Measurements from ENCODE around the gene CCDC30. TPM values are rescaled to one million over a fixed set of nuclear protein-coding genes. Genes with fewer than 3 reads are reported as not detected.

CCDC30 gene
- total RNA-seq, 4 donors from 2014 or later, result 0.99 to 4.1 (median 1.7) TPM

DNA sequence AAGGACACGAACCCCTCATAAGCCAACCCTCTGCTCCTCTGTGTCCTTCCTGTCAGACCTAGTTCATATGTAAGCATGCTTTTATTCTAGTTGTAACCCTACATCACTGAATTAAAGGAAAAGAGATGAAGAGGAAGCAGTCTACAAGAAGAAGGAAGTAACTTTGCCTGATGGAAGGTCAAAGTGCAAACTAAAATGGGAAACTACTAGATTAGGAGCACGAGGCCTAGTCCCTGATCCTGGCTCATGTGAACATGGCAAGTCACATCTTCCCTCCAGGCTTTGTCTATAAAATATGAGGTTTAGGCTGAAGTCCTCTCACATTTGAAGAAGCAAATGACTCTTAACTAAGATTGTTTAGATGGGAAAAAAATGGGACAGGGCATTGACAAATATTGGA, 20.4 kb upstream of the CCDC30 start:
- 43% methylated on average over 2 of the region's 2 CpGs for WGBS
- TF ChIP-seq POLR2A (IDR thresholded peaks at IDR 0.05; ENCODE audit: low read depth), result no peak
- TF ChIP-seq POLR2AphosphoS5 (IDR thresholded peaks at IDR 0.05), result no peak
- TF ChIP-seq EP300 (IDR thresholded peaks at IDR 0.05), result no peak
- TF ChIP-seq, protein P1, sequence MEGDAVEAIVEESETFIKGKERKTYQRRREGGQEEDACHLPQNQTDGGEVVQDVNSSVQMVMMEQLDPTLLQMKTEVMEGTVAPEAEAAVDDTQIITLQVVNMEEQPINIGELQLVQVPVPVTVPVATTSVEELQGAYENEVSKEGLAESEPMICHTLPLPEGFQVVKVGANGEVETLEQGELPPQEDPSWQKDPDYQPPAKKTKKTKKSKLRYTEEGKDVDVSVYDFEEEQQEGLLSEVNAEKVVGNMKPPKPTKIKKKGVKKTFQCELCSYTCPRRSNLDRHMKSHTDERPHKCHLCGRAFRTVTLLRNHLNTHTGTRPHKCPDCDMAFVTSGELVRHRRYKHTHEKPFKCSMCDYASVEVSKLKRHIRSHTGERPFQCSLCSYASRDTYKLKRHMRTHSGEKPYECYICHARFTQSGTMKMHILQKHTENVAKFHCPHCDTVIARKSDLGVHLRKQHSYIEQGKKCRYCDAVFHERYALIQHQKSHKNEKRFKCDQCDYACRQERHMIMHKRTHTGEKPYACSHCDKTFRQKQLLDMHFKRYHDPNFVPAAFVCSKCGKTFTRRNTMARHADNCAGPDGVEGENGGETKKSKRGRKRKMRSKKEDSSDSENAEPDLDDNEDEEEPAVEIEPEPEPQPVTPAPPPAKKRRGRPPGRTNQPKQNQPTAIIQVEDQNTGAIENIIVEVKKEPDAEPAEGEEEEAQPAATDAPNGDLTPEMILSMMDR (IDR thresholded peaks at IDR 0.05), result no peak
- H3K27ac ChIP-seq (replicated peaks in 1 of 4), result no peak overlapping the region
- intact Hi-C loops (cut with DNase I), result no loop called here
- H3K27me3 ChIP-seq, result no peaks in the 10 kb centered on the region
- no peak for DNase-seq (ENCODE audit: extremely low spot score)
- no peaks in the 10 kb centered on the region for H3K9me3 ChIP-seq
- no peak overlapping the region for H3K4me3 ChIP-seq
- H3K36me3 ChIP-seq, result no peaks in the 10 kb centered on the region
- no peaks in the 10 kb centered on the region for H3K4me1 ChIP-seq

DNA sequence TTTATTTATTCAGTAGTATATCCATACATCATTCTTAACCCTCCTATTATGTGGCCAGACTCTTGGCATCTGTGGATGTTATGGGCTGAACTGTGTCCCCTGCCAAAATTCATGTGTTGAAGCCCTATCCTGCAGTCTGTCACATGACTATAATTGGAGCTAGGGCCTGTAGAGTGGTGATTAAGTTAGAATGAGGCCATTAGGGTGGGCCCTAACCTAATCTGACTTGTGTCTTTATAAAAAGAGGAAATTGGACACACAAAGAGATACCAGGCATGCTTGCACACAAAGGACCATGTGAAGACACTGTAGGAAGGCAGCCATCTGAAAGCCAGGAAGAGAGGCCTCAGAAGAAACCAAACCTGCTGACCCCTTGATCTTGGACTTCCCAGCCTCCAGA, 13.8 kb upstream of the CCDC30 start:
- no peak for DNase-seq (ENCODE audit: extremely low spot score)
- Histone ChIP-seq H3K36me3 (no peaks in the 10 kb centered on the region), H3K4me1 (no peaks in the 10 kb centered on the region), H3K4me3 (no peak overlapping the region), H3K9me3 (no peaks in the 10 kb centered on the region), H3K27ac (replicated peaks in 1 of 4) (no peak overlapping the region), H3K27me3 (no peaks in the 10 kb centered on the region)
- TF ChIP-seq, protein P1 (IDR thresholded peaks at IDR 0.05), result no peak
- TF ChIP-seq EP300 (IDR thresholded peaks at IDR 0.05) (no peak), POLR2A (IDR thresholded peaks at IDR 0.05; ENCODE audit: low read depth) (no peak), POLR2AphosphoS5 (IDR thresholded peaks at IDR 0.05) (no peak)
- intact Hi-C loops (cut with DNase I), result no loop called here

DNA sequence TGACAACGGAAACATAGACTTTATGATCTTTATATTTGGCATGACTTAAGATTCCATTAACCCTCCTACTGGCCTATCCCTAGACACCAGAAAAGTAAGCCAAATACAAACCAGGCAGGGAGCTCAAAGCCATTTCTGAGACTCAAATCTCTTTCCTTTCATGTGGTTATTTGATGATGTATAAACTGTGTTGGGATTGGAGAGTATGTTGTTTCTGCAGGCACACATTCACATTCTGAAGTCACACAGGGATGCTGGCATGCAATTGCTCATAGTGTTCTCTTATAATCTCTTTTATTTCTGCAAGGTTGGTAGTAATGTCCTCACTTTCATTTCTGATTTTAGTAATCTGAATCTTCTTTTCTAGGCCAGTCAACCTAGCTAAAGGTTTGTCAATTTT, 13.0 kb upstream of the CCDC30 start:
- H3K27ac ChIP-seq (replicated peaks in 1 of 4), result no peak overlapping the region
- TF ChIP-seq POLR2A (IDR thresholded peaks at IDR 0.05; ENCODE audit: low read depth), result no peak
- TF ChIP-seq, protein P1 (IDR thresholded peaks at IDR 0.05), result no peak
- no peak for TF ChIP-seq EP300 (IDR thresholded peaks at IDR 0.05)
- no peak for DNase-seq (ENCODE audit: extremely low spot score)
- peaks cover 0 to 1% (median under 1%) of the 10 kb centered on the region in 4 donors for H3K4me1 ChIP-seq
- no peaks in the 10 kb centered on the region for H3K9me3 ChIP-seq
- no peaks in the 10 kb centered on the region for H3K36me3 ChIP-seq
- 75% methylated on average over 1 of the region's 1 CpG for WGBS
- intact Hi-C loops (cut with DNase I), result loop anchor here (10.0 kb wide), 1 partner anchor 275 kb away; no protein-coding TSS in a partner anchor
- H3K4me3 ChIP-seq, result no peak overlapping the region
- H3K27me3 ChIP-seq, result no peaks in the 10 kb centered on the region

DNA sequence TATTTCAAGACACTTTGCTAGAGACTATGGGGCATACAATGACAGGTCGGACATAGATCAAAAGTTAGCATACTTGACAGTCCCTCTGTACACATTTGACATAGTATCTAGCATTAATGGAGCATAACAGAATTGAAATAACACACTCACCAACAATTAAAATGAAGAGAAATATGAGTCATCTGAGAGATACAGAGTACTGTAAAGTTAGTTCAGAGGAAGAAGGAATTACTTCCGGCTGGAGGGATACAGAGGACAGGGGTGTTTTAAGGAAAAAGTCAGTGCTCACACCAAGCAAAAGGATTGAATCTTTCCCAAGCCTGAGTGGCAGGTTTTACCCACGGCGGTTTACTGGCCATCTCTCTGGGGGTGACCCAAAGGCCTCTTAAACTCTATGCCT, 9.7 kb upstream of the CCDC30 start:
- intact Hi-C loops (cut with DNase I), result loop anchor here (10.0 kb wide), 1 partner anchor 279 kb away; no protein-coding TSS in a partner anchor
- Histone ChIP-seq H3K36me3 (peaks cover 0 to 5% (median 2%) of the 10 kb centered on the region in 4 donors), H3K27ac (replicated peaks in 1 of 4) (no peak overlapping the region), H3K27me3 (no peaks in the 10 kb centered on the region), H3K4me3 (no peak overlapping the region), H3K9me3 (no peaks in the 10 kb centered on the region), H3K4me1 (peaks cover 14 to 25% (median 24%) of the 10 kb centered on the region in 4 donors)
- TF ChIP-seq POLR2A (IDR thresholded peaks at IDR 0.05; ENCODE audit: low read depth) (no peak), POLR2AphosphoS5 (IDR thresholded peaks at IDR 0.05) (no peak), EP300 (IDR thresholded peaks at IDR 0.05) (no peak)
- TF ChIP-seq, protein P1 (IDR thresholded peaks at IDR 0.05), result no peak
- 91% methylated on average over 4 of the region's 4 CpGs for WGBS
- no peak for DNase-seq (ENCODE audit: extremely low spot score)

DNA sequence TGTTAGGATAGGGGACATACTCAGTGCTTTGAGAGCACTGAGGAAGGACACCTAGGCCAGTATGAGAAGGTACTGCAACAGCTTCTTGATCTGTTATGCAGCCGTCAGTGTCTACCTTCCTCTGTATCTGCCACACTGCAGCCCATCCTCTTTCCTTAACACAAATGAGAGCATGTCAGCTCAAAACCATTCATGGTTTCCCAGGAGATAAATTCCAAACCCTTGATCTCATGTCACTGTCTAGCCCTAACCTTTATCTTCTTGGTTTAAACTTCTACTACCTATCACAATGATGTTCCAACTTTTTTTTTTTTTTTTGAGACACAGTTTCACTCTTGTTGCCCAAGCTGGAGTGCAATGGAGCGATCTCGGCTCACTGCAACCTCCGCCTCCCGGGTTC, 8.7 kb upstream of the CCDC30 start:
- Histone ChIP-seq H3K27ac (replicated peaks in 1 of 4) (no peak overlapping the region), H3K36me3 (peaks cover 0 to 15% (median 11%) of the 10 kb centered on the region in 4 donors), H3K4me3 (no peak overlapping the region), H3K9me3 (no peaks in the 10 kb centered on the region), H3K27me3 (no peaks in the 10 kb centered on the region), H3K4me1 (peaks cover 14 to 25% (median 24%) of the 10 kb centered on the region in 4 donors)
- intact Hi-C loops (cut with DNase I), result loop anchor here (10.0 kb wide), 1 partner anchor 280 kb away; no protein-coding TSS in a partner anchor
- no peak for DNase-seq (ENCODE audit: extremely low spot score)
- TF ChIP-seq POLR2AphosphoS5 (IDR thresholded peaks at IDR 0.05) (no peak), POLR2A (IDR thresholded peaks at IDR 0.05; ENCODE audit: low read depth) (no peak), EP300 (IDR thresholded peaks at IDR 0.05) (no peak)
- TF ChIP-seq, protein P1 (IDR thresholded peaks at IDR 0.05), result no peak
- WGBS, result 97% methylated on average over 5 of the region's 5 CpGs

Measured in esophagus muscularis mucosa (tissue), 4 donors.